ENCODE results near the gene SPIRE1.

SPIRE1 gene

GRCh38 chr18:12443551-12443950 is 214.4 kb downstream of the SPIRE1 start:
- DNase-seq (ENCODE audit: low read depth), result no peak

DNA sequence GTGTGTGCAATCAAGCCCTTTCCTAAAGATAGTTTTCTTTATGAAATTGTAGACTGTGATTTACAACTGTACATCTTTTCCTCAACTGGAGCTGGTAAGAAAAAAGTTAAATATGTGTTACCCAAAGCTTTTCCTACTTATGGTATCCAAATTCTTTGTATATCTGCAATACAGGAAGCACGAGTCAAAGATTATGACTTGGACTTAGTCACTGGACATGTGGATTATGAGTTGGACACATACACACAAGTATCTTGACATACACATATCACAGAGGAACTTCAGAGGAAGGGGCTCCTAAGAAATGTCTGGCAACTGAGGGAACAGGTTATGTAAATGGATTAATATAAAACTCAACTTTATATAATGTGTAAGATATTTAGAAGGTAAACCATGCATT is 215.0 kb downstream of the SPIRE1 start:
- no peak for DNase-seq (ENCODE audit: low read depth)

DNA sequence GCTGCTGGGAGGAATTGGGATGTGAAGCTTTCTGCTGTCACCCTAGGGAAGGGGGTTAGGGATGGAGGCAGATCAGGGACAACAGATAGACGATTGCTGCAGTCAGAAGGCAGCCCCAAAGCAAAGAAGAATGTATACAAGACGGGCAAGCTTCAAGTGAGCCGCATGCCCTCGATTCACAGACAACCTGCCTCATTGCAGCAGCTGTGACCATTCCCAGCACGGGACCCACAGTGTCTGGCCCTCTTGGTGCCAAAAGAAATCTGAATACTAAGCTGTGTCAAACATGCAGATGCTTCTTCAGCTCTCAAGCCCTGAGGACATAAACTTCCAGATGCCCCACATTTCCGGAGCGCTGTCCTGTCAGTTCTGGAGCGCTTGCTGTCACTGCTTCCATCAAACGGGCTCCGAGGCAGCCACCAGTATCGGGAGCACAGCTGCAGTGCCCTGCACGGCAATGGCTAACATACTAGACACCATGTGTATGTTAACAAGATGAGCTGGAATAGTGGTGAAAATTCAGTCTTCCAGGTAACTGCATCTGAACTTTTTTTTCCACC is 216.4 kb downstream of the SPIRE1 start:
- DNase-seq (ENCODE audit: low read depth), result no peak

GRCh38 chr18:12438257-12438656 is 219.7 kb downstream of the SPIRE1 start:
- no peak for DNase-seq (ENCODE audit: low read depth)

DNA sequence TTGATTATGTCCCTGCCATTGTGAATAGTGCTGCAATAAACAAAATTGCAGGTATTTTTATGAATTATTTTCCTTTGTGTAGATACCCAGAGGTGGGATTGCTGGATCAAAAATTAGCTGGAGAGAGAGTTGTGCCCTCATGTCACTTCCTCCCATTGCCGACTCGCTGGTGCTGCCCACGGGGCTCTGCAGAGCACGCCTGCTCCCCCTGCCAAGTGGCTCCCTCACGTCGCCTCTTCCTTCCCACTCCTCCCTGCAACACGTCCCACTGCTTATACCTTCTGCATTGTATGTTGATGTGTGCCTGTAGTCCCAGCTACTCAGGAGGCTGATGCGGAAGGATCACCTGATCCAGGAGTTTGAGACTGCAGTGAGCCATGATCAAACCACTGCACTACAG is 222.0 kb downstream of the SPIRE1 start:
- DNase-seq (ENCODE audit: low read depth), result no peak

DNA sequence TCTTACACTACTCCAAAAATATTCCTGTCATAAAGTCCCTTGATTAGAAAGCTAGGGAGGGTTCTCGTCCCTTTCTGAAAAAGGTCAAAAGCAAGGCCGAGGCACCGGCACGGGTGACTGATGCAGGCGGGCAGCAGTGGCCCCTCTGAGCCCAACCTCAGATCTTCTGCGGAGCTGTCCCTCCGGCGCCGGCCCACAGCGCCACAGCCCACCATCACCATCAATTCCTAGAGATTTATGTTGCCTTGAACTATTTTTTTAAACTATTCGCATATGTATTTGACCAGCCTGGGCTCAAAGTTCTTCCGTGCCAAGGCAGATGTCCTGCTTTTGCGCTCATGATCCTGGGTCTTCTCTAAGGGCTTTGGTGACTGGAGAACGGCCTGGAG is 223.4 kb downstream of the SPIRE1 start:
- no peak for DNase-seq (ENCODE audit: low read depth)

- no peak for DNase-seq (ENCODE audit: low read depth)
These were observed 223.9 kb downstream of the SPIRE1 start for GRCh38 chr18:12433829-12434540.

DNA sequence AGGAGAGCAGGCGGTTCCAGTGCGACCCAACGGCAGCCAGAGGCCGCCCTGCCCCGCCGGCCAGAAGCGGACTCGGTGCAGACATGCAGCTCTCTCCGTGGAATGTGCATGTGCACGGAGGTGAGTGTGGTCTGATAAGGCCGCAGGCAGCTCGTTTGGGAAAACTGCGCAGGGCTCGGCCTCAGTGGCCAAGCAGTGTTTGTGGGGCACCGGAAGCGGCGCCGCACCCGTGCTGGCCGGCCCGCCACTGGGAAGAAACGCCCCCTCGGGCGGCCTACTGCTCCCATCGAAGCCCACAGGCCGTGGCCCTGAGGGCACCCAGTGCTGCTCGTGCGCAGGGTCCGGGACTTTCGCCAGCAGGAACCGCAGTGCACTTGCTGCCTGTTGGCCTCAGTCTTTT is 225.0 kb downstream of the SPIRE1 start:
- DNase-seq (ENCODE audit: low read depth), result no peak

DNA sequence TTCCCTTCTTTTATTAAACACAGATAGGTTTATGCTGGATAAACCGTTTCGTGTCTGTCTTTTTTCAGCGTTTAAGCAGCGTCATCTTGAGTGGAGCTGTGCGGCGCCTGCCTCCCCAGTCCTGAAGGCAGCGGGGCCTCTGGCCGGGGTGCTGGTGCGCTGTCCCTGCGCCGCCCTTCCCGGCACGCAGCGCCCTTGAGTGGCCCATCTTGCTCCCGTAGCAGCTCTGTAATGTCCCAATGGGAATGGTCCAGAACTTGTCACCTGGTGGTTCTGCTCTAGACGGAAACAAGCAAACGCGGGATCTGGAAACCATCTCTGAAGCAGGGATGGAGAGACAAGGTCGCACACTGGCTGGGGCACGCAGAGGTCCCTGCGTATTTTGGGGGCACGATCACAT is 225.7 kb downstream of the SPIRE1 start:
- DNase-seq (ENCODE audit: low read depth), result no peak

DNA sequence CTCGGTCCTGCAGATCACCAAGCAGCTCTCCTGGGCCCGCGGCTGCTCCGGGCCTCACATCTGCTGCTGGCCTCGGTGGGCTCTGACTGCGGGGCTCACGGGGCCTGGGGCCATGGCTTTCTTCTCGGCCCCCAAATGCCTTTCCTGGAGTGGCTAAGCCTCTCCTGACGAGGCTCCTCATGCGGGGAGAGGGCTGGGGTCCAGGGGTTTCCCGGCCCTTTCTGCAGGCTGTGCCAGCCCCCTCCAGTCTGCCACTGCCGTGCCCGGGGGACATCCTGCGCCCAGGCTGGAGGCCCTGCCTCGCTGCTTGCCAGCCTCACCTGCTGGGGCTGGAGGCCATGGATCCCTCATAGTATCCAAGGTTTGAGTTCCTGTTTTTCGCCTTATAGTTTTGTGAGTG is 226.3 kb downstream of the SPIRE1 start:
- no peak for DNase-seq (ENCODE audit: low read depth)

DNA sequence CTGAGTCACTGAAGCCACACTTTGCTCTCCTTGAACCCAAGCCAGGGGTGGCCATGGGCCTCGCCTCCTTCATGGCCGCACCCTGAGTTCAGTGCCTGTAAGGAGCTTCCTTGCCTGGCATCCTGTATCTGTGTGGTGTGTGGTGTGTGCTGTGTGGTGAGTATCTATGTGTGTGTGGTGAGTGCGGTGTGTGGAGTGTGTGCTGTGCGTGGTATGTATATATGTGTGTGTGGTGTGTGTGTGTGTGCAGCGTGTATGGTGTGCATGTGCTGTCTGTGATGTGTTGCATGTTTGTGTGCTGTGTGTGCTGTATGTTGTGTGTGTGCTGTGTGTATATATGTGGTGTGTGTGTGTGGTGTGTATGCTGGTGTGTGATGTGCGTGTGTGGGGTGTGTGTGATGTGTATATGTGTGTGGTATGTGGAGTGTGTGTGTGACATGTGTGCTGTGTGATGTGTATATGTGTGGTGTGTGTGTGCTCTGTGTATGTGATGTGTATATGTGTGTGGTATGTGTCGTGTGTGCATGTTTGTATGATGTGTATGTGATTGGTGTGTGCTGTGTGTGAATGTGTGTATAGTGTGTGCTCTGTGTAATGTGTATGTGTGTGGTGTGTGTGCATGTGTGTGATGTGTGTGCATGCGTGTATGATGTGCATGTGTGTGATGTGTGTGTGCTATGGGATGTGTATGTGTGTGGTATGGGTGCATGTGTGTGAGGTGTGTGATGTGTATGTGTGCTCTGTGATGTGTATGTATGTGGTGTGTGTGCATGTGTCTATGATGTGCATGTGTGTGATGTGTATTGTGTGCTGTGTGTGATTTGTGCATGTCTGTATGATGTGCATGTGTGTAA is 227.5 kb downstream of the SPIRE1 start:
- DNase-seq (ENCODE audit: low read depth), result no peak

- no peak for DNase-seq (ENCODE audit: low read depth)
These were observed 228.4 kb downstream of the SPIRE1 start for GRCh38 chr18:12429556-12429955.

GRCh38 chr18:12428923-12429322 is 229.0 kb downstream of the SPIRE1 start:
- no peak for DNase-seq (ENCODE audit: low read depth)

DNA sequence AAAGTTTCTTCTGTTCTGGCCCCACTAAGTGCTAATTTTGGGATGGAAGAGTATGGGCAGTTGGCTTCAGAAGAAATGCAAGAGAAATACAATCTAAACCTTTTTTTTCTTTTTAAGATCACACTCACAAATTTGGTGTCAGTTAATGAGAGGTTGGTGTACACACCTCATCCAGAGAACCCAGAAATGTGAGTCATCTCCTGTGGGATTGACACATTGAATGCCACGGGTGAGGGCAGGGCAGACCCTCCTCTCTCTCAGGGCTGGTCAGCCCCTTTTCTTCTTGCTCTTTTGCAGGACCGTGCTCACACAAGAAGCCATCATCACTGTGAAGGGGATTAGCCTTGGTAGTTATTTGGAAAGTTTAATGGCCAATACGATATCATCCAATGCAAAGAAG is 231.0 kb downstream of the SPIRE1 start:
- no peak for DNase-seq (ENCODE audit: low read depth)

GRCh38 chr18:12424252-12424651 is 233.7 kb downstream of the SPIRE1 start:
- DNase-seq (ENCODE audit: low read depth), result no peak

GRCh38 chr18:12423820-12424219 is 234.1 kb downstream of the SPIRE1 start:
- DNase-seq (ENCODE audit: low read depth), result no peak

GRCh38 chr18:12423393-12423792 is 234.5 kb downstream of the SPIRE1 start:
- no peak for DNase-seq (ENCODE audit: low read depth)

GRCh38 chr18:12422936-12423335 is 235.0 kb downstream of the SPIRE1 start:
- DNase-seq (ENCODE audit: low read depth), result no peak

DNA sequence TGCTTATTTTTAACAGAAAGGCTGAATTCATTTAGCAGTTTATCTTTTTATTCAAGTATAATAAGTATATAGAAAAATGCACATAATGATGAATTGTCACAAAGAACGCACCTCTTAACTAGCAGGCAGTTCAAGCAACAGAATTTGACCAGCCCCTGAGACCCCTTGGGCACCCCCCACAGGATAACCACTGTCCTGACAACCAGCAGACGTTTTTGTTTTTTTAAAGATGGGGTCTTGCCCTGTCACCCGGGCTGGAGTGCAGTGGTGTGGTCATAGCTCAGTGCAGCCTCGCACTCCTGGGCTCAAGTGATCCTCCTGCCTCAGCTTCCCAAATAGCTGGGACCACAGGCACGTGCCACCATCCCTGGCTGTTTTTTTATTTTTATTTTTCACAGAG is 236.2 kb downstream of the SPIRE1 start:
- no peak for DNase-seq (ENCODE audit: low read depth)

GRCh38 chr18:12420821-12421421 is 237.0 kb downstream of the SPIRE1 start:
- no peak for DNase-seq (ENCODE audit: low read depth)

DNA sequence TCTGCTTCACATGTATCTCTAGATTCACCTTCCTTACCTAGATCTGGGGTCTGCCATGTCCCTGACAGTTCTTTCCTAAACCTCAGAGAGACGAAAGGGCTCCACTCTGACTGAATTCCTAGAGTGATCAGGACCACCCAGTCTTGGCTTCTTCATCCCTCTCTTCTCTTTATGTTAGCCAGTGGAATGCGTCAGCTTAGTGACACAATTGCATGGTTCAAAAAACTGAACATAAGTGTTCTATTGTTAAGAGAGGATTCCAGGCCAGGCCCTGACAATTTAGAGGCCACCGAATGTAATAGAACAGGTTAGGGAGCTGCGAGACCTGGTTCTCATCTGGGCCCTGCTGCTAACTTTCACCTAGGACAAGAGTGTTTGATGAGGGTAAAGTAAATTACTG is 240.2 kb downstream of the SPIRE1 start:
- DNase-seq (ENCODE audit: low read depth), result no peak

GRCh38 chr18:12416098-12416729 is 241.7 kb downstream of the SPIRE1 start:
- DNase-seq (ENCODE audit: low read depth), result no peak

All from activated T-cell treated with anti-CD3 and anti-CD28 coated beads for 1 hour (primary cell).